Stimulated activated CD4-positive, alpha-beta T cell treated with anti-CD3 and anti-CD28 coated beads, Interleukin-15, amount 100 ng/mL, for 48 hours (primary cell): ENCODE measurements around the gene KNSTRN.

Experiments
- DNase-seq, 2 donors: peaks; one replicate each; pipeline ENCODE4 v3.0.0-alpha.2; 2020; ENCODE audit warnings: low read depth in 2 of 2

KNSTRN gene

GRCh38 chr15:40345867-40346578 lies 36.5 kb upstream of the KNSTRN start:
- DNase-seq = no peak

- no peak for DNase-seq
These were observed 35.7 kb upstream of the KNSTRN start for GRCh38 chr15:40346579-40347558.

GRCh38 chr15:40347559-40348473 lies 34.7 kb upstream of the KNSTRN start:
- DNase-seq = no peak

GRCh38 chr15:40348474-40348870 lies 34.0 kb upstream of the KNSTRN start:
- no peak for DNase-seq

- DNase-seq = no peak
These were observed 33.4 kb upstream of the KNSTRN start for GRCh38 chr15:40349163-40349562.

- DNase-seq = no peak
These were observed 30.1 kb upstream of the KNSTRN start for GRCh38 chr15:40352281-40352901.

GRCh38 chr15:40353697-40354096 lies 28.8 kb upstream of the KNSTRN start:
- no peak for DNase-seq

GRCh38 chr15:40354408-40355171 lies 27.9 kb upstream of the KNSTRN start:
- DNase-seq = no peak

- no peak for DNase-seq
These were observed 26.4 kb upstream of the KNSTRN start for GRCh38 chr15:40355976-40356585.

- DNase-seq = no peak
These were observed 25.3 kb upstream of the KNSTRN start for GRCh38 chr15:40357246-40357645.

GRCh38 chr15:40357723-40358470 lies 24.6 kb upstream of the KNSTRN start, which contains the start of gene DISP2:
Gene DISP2, plus strand, starts transcription at chr15:40358219. Its CDS starts 103 bp downstream, at chr15:40358322.
- peak; percentile 79 to 81 for DNase-seq

GRCh38 chr15:40358471-40359353 lies 23.8 kb upstream of the KNSTRN start:
- DNase-seq = no peak

- no peak for DNase-seq
These were observed 22.5 kb upstream of the KNSTRN start for GRCh38 chr15:40360015-40360414.

- DNase-seq = no peak
These were observed 20.9 kb upstream of the KNSTRN start for GRCh38 chr15:40361640-40362039.

GRCh38 chr15:40363611-40364010 lies 18.9 kb upstream of the KNSTRN start:
- no peak for DNase-seq

GRCh38 chr15:40364251-40364650 lies 18.3 kb upstream of the KNSTRN start:
- no peak for DNase-seq

- no peak for DNase-seq
These were observed 17.5 kb upstream of the KNSTRN start for GRCh38 chr15:40365016-40365415.
